T-helper 17 cell (primary cell): Measurements from ENCODE around the gene POU3F1. TPM values are rescaled to one million over a fixed set of nuclear protein-coding genes. Genes with fewer than 3 reads are reported as not detected.

ENCODE experiments used
- ATAC-seq: fragments of 150-1000 bp; cut with Tn5 transposase; 2 replicates; pipeline ENCODE4 v1.10.0; 2021; ENCODE audit warnings: mild to moderate bottlenecking, moderate library complexity
- DNase-seq, 3 donors: peaks; one replicate each; pipeline versions ENCODE4 v3.0.0 to v3.0.0-alpha.2; 2020 to 2021
- H3K9me3 ChIP-seq: one replicate; pipeline ENCODE4 v1.7.0; 2013; ENCODE audit warnings: low read length, mild to moderate bottlenecking; ENCODE audit not compliant: control insufficient read depth, poor library complexity, severe bottlenecking
- H3K27ac Mint-ChIP-seq: one replicate; pipeline ENCODE4 v1.8.0; 2022; ENCODE audit warnings: mild to moderate bottlenecking, moderate library complexity, mixed read lengths
- H3K27me3 Mint-ChIP-seq: one replicate; pipeline ENCODE4 v1.8.0; 2022; ENCODE audit warnings: mixed read lengths
- H3K36me3 Mint-ChIP-seq: one replicate; pipeline ENCODE4 v1.8.0; 2022; ENCODE audit warnings: low read depth, mixed read lengths
- H3K4me1 Mint-ChIP-seq: one replicate; pipeline ENCODE4 v1.8.0; 2022; ENCODE audit warnings: mild to moderate bottlenecking, mixed read lengths
- H3K4me3 Mint-ChIP-seq: one replicate; pipeline ENCODE4 v1.8.0; 2022; ENCODE audit warnings: mild to moderate bottlenecking, moderate library complexity, mixed read lengths
- total RNA-seq, 4 donors: library from RNA in 2 of 4; stranded (reverse) in 2 of 4; gene quantifications; one replicate each; pipeline ENCODE4 v1.2.3 and lab custom pipeline; 2022 to 2026

The POU3F1 gene
- total RNA-seq, 2 donors from 2014 or later: 0.17 TPM; not detected in 1

- Mint-ChIP-seq H3K4me3 (no peak overlapping the region), H3K4me1 (peaks cover 12% of the 10 kb centered on the region), H3K27ac (no peak overlapping the region), H3K36me3 (peaks cover 2% of the 10 kb centered on the region), H3K27me3 (peaks cover 13% of the 10 kb centered on the region)
- ATAC-seq (no peak), DNase-seq (no peak)
- no peaks in the 10 kb centered on the region for H3K9me3 ChIP-seq
Observed at GRCh38 chr1:38051079-38051543, 4.5 kb upstream of the POU3F1 start.

DNA sequence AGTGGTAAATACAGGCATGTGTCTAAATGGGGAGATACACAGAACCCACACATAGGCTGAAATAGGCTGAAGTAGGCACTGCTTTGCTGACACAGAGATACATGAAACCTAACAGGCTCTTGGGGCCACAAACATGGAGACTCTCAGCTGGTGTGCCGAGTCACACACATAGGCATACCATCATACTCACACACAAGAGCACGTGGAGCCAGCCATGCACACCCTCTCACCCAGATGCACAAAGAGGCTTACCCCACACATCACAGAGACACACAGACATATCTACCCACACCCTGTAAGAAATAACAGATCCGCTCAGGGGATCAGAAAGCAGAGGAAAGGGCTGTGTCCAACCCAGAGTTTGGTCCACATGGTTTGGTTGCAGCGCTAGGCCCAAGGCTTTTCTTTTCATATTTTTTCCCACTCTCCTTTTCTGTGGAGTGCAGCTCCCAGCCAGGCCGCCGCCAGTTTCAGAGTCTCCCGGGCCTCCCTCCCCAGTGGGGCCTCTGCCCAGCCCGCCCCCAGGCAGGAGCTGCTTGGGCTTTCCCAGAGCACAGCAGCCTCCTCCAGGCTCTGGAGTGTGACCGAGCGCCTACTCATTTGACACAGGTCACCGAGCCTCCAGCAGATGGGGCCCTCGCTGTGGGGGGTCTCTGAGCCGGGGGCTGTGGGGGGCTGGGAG is 3.9 kb upstream of the POU3F1 start:
- ATAC-seq: no peak
- no peak overlapping the region for H3K4me3 Mint-ChIP-seq
- peaks cover 9% of the 10 kb centered on the region for H3K27me3 Mint-ChIP-seq
- no peak overlapping the region for H3K27ac Mint-ChIP-seq
- H3K9me3 ChIP-seq: no peaks in the 10 kb centered on the region
- peaks cover 2% of the 10 kb centered on the region for H3K36me3 Mint-ChIP-seq
- peaks cover 12% of the 10 kb centered on the region for H3K4me1 Mint-ChIP-seq
- no peak for DNase-seq

- ATAC-seq (no peak), DNase-seq (no peak)
- Mint-ChIP-seq H3K4me1 (peaks cover 18% of the 10 kb centered on the region), H3K4me3 (peak overlapping the region; percentile 88), H3K36me3 (no peaks in the 10 kb centered on the region), H3K27ac (no peak overlapping the region), H3K27me3 (peaks cover 17% of the 10 kb centered on the region)
- H3K9me3 ChIP-seq: no peaks in the 10 kb centered on the region
Observed at GRCh38 chr1:38047603-38048141, 1.1 kb upstream of the POU3F1 start.

- H3K9me3 ChIP-seq: no peaks in the 10 kb centered on the region
- ATAC-seq (peak; percentile 53), DNase-seq (peak in 2 of 3 donors; percentile 75 to 78)
- no peak overlapping the region for H3K27ac Mint-ChIP-seq
- H3K4me3 Mint-ChIP-seq: peak overlapping the region; percentile 88
- H3K36me3 Mint-ChIP-seq: no peaks in the 10 kb centered on the region
- peaks cover 23% of the 10 kb centered on the region for H3K27me3 Mint-ChIP-seq
- peaks cover 13% of the 10 kb centered on the region for H3K4me1 Mint-ChIP-seq
Observed at GRCh38 chr1:38046884-38047602, 450 bp upstream of the POU3F1 start.

DNA sequence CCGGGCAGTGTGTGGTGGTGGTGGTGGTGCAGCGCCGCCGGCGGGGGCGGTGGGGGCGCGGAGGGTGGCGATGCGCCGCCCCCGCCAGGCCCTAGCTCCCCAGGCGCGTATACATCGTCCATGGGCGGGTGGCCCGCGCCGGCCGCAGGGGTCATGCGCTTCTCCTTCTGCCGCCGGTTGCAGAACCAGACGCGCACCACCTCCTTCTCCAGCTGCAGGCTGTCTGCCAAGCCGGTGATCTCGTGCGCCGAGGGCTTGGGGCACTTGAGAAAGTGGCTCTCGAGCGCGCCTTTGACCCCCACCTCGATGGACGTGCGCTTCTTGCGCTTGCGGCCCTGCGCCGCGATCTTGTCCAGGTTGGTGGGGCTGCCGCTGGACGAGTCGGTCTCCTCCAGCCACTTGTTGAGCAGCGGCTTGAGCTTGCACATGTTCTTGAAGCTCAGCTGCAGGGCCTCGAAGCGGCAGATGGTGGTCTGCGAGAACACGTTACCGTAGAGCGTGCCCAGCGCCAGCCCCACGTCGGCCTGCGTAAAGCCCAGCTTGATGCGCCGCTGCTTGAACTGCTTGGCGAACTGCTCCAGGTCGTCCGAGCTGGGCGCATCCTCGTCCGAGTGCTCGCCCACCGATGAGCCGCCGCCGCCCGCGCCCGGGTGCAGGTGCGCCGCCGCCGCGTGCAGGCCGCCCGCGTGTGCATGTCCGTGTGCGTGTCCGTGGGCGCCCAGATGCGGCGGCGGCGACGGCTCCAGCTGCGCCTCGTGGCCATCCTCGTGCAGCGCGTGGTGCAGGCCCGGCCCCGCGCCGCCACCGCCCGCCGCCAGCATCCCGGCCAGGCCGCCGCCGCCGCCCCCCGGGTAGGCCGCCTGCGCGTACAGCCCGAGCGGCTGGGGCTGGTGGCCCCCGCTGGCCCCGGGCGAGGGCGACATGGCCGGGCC is 926 bp downstream of the POU3F1 start:
- Mint-ChIP-seq H3K27ac (no peak overlapping the region), H3K27me3 (peaks cover 31% of the 10 kb centered on the region), H3K36me3 (no peaks in the 10 kb centered on the region), H3K4me1 (peaks cover 13% of the 10 kb centered on the region), H3K4me3 (peak overlapping the region; percentile 57)
- no peaks in the 10 kb centered on the region for H3K9me3 ChIP-seq
- DNase-seq: no peak
- ATAC-seq: no peak

- H3K9me3 ChIP-seq: no peaks in the 10 kb centered on the region
- Mint-ChIP-seq H3K27ac (no peak overlapping the region), H3K4me3 (peak overlapping the region; percentile 88), H3K27me3 (peaks cover 42% of the 10 kb centered on the region), H3K36me3 (peaks cover 4% of the 10 kb centered on the region), H3K4me1 (peaks cover 16% of the 10 kb centered on the region)
- DNase-seq: no peak
- no peak for ATAC-seq
Observed at GRCh38 chr1:38044221-38045215, 2.1 kb downstream of the POU3F1 start.

DNA sequence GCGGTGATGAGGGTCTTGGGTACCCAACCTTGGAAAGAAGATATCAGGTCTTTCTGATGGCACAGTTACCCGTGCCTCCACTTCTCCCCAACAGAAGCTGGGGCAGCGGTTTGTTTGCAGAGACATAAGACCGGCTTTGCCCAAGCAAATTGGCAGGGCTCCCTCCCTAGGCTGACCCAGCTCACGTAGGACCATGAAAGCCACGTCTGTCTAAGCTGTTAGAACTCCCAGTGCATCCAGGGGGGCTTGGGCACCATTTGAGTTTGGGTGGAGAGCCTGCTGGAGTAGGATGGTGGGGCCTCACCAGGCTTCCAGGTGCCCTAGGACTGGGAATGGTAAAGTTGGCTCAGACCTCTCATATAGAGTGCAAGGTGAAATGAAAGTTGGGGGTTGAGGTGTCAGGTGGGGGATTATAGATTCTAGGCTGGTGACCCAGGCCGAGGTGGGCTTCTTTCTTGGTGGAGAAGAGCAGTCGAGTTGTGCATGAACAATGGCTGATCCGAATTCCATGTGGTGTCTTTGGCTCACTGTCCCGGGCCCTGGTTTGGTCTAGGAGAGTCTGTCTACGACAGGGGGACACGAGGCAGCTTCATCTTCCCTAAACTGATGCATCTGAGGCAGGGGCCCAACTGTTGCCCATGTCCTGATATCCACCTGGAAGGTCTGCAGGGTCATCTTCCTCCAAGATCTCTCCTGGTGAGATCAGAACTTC is 3.4 kb downstream of the POU3F1 start:
- DNase-seq (no peak), ATAC-seq (no peak)
- H3K36me3 Mint-ChIP-seq: peaks cover 4% of the 10 kb centered on the region
- no peak overlapping the region for H3K27ac Mint-ChIP-seq
- no peaks in the 10 kb centered on the region for H3K9me3 ChIP-seq
- peak overlapping the region; percentile 57 for H3K4me3 Mint-ChIP-seq
- peaks cover 16% of the 10 kb centered on the region for H3K4me1 Mint-ChIP-seq
- peaks cover 54% of the 10 kb centered on the region for H3K27me3 Mint-ChIP-seq

GRCh38 chr1:38041936-38042834 is 4.4 kb downstream of the POU3F1 start:
- H3K9me3 ChIP-seq: no peaks in the 10 kb centered on the region
- peaks cover 4% of the 10 kb centered on the region for H3K36me3 Mint-ChIP-seq
- no peak overlapping the region for H3K27ac Mint-ChIP-seq
- H3K4me1 Mint-ChIP-seq: peaks cover 14% of the 10 kb centered on the region
- ATAC-seq (no peak), DNase-seq (no peak)
- H3K4me3 Mint-ChIP-seq: peak overlapping the region; percentile 12
- peaks cover 54% of the 10 kb centered on the region for H3K27me3 Mint-ChIP-seq

GRCh38 chr1:38039331-38040088 is 7.1 kb downstream of the POU3F1 start:
- no peak overlapping the region for H3K4me3 Mint-ChIP-seq
- peaks cover 51% of the 10 kb centered on the region for H3K27me3 Mint-ChIP-seq
- ATAC-seq (no peak), DNase-seq (no peak)
- peak overlapping the region; percentile 60 for H3K27ac Mint-ChIP-seq
- H3K36me3 Mint-ChIP-seq: peaks cover 5% of the 10 kb centered on the region
- peaks cover 12% of the 10 kb centered on the region for H3K4me1 Mint-ChIP-seq
- no peaks in the 10 kb centered on the region for H3K9me3 ChIP-seq

DNA sequence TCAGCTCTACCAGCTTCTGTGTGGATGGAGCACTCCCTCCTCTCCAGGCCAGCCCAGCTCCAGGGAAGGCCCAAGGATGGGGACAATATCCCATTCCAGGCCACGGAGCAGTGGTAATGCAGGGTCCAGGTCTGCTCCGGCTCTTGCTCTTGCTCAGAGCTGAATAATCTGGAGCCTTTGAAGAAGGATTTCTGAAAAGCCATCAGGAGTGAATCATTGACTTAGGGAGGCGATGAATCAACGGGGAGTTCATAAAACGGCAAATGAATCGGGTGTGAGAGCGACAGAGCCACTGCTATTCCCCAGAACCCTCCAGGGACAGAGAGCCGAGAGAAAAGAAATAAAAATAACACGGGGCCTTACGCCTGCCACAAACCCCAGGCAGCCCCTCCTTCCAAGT is 7.7 kb downstream of the POU3F1 start:
- Mint-ChIP-seq H3K4me1 (peaks cover 11% of the 10 kb centered on the region), H3K36me3 (peaks cover 5% of the 10 kb centered on the region)
- no peak for ATAC-seq

More for the DNA sequence above, 7.7 kb downstream of the POU3F1 start:
- Mint-ChIP-seq H3K27ac (no peak overlapping the region), H3K27me3 (peaks cover 51% of the 10 kb centered on the region), H3K4me3 (no peak overlapping the region)
- no peak for DNase-seq
- no peaks in the 10 kb centered on the region for H3K9me3 ChIP-seq
